NCI-H2081 (cell line): ENCODE results near the gene NEDD4.
A peak's percentile ranks its signal among the peaks of the same experiment; 100 is the strongest.
"Not testable (repeated sequence)": the region's sequence is repeated elsewhere in the genome, so short reads cannot be mapped to it uniquely, and the experiment has no call there.

Source experiments
- DNase-seq, 2 experiments: peaks; one replicate each; lab custom pipeline; 2025; lab: John Stamatoyannopoulos, UW

The NEDD4 gene

DNA sequence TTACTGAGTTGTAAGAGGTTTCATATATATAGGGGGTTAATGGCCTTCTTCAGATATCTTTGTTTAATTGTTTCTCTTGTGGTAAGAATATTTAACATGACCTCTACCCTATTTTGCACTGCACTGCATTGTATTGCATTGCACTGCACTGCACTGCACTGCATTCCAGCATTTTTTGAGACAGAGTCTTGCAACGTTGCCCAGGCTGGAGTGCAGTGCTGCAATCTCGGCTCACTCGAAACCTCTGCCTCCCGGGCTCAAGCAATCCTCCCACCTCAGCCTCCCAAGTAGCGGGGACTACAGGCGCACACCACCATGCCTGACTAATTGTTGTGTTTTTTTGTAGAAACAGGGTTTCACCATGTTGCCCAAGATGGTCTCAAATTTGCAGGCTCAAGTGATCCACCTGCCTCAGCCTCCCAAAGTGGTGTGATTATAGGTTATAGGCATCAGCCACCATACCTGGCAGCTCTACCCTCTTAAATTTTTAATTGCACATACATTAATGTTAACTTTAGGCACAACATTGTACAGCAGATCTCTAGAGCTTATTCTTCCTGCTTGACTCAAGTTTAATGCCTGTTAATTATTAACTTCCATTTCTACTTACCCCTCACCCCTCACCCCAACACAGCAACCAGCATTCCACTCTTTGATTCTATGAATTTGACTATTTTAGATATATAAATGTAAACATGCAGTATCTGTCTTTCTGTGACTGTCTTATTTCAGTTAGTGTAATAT lies 38.4 kb downstream of the NEDD4 start:
- DNase-seq, result no peak

DNA sequence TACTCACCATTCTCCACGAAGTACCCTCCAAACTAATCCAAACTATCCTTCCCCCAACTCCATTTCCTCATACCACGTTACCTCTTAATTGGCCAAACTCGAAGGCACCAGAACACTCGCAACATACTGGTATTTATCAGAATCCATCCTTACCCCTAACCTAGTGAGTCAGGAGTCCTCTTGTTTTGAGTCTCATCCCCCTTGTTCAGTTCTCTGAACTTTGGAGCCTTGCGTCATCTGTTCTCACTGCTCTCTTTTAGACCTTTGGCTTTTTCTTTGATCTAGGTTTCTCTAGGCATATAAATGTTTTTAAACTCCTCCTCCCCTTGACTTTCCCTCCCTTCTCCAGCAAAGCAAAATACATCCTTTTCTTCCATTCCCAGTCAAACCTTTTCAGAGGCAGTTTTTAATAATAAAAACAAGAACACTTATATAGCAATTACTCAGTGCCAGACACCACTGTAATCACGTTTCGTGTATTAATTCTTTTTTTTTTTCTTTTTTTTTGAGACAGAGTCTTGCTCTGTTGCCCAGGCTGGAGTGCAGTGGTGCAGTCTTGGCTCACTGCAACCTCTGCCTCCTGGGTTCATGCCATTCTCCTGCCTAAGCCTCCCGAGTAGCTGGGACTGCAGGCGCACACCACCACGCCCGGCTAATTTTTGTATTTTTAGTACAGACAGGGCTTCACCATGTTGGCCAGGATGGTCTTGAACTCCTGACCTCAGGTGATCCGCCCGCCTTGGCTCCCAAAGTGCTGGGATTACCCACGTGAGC lies 40.7 kb downstream of the NEDD4 start:
- not testable (repeated sequence) for DNase-seq

DNA sequence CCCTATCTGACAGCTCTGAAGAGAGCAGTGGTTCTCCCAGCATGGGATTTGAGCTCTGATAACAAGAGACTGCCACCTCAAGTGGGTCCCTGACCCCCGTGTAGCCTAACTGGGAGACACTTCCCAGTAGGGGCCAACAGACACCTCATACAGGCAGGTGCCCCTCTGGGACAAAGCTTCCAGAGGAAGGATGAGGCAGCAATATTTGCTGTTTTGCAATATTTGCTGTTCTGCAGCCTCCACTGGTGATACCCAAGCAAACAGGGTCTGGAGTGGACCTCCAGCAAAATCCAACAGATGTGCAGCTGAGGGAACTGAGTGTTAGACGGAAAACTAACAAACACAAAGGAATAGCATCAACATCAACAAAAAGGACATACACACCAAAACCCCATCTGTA lies 48.8 kb downstream of the NEDD4 start:
- not testable (repeated sequence) for DNase-seq

DNA sequence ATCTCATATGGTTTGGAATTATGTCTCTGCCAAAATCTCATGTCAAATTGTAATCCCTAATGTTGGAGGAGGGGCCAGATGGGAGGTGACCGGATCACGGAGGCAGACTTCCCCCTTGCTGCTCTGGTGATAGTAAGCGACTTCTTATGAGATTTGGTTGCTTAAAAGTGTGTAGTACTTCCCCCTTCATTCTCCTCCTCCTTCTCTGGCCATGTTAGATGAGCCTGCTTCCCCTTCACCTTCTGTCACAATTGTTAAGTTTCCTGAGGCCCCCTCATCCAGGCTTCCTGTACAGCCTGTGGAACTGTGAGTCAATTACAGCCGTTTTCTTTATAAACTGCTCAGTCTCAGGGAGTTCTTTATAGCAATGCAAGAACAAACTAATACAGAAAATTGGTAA lies 51.1 kb downstream of the NEDD4 start:
- no peak for DNase-seq

DNA sequence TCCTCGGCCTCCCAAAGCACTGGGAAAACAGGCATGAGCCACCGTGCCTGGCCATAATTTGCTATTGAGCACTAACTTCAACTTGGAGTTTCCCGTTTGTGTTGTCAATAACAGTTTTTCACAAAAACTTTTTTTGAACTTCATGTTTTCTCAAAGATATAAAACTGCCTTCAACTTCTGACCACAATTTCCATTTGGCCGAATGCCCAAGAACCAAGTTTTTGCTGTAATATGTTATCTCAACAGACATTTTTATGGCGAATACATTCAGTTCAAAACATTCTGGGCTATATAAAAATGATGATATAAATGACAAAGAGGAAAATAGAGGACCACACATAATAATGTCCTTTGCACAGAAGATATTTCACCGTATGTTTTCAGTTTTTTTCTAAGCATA lies 56.4 kb downstream of the NEDD4 start:
- no peak for DNase-seq

DNA sequence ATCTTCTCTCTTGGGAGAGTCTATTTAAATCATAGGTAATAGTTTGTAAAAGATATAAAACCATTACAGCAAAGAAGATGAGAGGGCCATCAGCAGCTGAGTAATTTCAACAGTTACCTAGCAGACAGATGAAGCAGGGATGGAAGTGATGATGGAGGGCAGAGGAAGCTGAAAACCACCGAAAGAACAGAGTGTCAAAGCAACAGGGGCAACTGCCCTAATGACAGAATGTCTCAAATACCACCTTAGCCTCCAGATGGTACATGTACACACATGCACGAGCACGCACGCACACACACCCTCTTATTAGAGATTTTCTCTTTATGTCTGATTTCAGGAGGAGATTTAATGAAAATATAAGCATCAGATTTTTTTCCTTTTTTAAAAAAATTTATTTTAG lies 64.5 kb downstream of the NEDD4 start:
- DNase-seq, result no peak

DNA sequence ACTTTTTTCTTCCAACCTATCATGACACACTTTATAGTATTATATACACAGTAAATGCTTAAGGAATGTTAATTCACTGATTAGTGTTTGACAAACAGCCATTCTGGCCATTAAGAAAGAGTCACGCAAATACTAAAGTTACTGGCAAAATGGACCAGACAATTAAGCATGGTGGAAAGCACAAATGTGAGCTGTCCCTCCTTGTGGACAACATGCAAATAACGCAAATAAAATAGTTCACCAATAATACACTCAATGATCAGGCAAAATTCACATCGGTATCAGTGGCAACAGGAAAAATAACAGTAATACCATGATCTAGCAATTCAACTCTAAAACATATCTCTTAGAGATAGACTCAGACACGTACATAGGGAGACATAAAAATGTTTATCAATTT lies 71.7 kb downstream of the NEDD4 start:
- no peak for DNase-seq

DNA sequence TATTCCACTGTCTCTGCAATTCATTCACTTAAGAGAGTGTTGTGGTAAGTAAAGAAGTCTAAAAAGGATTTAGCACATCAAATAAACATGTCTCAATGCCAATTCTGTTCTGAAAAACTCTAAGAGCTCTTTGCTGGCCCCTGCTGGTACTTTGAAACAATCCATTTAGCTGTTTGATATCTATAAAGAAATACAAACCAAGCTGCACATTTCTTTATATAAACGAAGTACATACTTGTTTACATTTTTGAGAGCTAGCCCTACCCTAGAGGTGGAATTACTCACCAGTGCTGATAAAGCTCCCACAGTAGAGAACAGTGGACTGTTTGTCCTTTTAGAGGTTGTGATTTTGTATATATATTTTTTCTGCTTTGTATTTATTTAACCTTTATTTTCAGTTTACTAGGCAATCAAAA lies 75.5 kb downstream of the NEDD4 start:
- peak in 1 of 2 experiments; percentile 50 for DNase-seq

DNA sequence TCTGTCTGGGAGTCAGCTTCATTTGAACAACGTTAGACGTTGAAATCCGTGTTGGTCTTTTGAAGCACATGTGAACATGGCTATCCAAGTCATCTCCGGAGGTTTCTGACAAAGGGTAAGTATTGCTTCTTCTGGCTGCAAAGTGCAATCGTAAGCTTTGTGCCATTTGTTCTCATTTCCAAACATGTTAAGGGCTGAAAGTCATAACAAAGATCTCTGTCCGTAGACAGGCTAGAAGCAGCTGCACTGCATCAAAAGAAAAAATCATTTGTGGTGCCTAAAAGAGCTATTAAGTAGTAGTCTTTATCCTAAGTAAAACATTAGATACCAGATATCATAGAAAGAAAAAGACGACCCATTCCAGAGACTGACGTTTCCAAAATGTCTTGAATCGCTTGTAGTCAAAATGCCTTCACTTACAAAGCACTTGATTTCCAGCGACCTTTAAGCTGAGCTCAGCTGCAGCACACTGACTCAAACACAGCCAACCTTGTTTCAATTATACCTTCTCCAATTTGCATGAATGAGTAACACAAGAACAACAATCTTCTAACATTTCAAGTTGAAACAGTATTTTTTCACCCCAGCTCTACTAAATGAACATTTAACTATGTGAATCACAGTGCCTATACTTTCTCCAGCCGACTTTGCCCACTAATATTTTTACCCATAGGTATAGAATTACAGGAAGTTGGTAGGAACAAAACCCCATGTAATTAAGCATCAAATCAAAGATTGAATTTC lies 76.6 kb downstream of the NEDD4 start:
- no peak for DNase-seq

DNA sequence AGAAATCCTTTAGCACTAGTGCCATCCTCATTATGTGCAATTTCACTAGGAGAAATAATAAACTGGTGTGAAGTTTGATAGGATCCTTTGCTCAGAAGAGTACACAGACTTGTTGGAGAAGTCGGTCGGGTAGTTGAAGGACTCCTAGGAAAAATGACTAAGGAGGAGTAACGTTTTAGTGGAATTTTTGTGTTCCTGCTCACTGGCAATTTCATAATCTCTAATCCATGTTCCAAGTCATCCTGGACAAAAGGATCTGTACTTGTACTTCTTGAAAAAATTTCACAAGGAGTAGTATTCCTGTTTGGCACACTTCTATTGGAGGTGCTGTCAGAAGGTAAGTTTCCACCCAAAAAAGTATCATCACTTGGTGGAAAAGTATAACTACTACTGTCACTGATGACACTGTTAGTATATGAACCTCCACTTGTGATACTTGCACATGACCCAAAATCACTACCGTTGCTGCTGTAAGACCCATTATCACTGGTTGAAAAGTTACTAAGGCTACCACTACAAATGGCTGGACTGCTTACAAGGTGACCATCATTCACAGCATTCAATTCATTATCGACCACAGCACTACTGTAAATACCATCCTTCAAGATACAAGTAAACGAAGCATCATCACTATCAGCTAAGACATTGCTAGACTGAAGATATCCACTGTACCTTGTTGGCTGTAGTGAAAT lies 77.4 kb downstream of the NEDD4 start:
- DNase-seq, result no peak

DNA sequence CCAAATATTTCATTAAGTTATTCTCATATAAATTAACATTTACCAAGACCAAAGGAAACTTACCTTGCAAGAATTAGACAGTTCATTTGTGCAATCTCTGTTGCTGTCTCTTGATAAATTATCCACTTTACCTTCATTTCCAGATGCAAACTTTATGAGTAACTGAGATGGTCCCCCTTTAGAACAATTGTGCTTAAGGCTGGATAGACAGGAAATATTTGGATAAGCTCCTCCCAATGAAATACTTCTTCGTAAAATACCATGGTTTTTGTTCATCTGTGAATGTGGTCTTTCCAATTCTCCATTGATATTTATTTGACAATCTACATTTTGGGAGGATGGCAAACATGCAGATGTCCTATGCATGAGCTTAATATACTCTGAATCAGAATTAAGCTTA lies 78.2 kb downstream of the NEDD4 start:
- no peak for DNase-seq

DNA sequence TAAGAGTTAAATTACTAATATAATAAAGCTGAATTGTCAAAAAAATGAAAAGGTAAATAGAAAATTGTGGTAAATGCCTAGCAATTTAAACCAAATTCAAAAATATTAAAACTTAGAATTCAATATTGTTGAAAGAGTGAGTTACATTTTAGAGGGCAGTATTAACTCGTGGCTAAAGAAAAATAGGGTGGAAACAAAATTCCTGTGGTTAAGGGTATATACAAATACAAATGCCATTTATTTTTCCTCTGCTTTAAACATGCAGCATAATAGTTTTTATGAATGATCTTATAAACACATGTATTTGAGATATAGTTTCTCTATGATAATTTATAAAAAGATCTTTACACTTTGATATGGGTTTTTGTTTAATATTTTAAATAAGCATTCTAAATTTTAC lies 79.0 kb downstream of the NEDD4 start:
- no peak for DNase-seq

DNA sequence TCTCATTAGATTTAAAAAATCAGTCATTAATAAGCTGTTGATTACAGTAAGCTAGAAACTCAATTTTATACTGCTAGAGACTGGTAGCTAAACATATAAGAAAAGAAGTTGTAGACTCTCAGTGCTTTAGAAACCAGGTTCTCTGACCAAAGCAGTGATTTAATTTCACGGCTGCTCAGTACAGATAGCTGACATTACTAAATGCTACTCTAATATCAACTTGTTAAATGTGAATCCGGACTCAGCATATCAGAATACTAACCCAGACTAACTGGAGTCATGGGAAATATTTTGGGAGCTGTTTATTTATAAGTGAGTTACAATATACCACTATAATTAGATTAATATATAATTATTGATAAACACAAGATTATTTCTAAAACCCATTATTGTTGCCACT lies 80.4 kb downstream of the NEDD4 start:
- no peak for DNase-seq

DNA sequence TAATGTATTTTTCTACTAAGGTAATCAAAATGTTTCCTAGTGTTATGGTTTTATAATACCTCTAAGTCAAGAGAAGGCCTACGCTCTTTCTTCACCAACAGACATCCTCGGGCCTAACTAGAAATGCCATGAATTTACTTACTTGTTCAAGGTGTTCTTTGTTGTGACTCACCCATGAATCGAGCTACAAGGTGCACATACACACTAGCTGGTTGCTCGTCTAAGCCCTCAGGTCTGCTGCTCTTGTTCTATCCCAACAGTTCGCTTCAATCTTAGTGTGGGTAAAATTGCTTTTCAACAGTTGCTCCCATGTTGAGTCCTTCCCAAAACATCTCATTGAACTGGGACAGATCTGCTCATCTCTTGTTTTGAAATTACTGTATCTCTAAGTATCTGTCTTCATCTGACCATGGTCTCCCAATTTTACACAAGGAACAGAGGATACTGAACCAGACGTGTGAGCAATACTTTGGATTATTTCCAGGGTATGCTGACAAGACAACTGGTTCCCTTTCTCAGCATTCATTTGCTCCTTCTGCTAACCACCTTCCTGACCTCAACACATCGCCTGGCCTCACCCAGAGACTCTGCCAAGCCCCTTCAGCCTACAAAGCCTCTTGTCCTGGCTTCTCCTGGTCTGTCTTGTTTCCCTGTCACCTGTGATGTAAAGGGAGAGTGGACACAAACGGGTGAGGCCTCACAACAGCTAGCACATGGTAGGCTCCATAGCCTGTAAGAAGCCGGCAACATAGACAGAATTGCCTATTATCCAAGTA lies 84.2 kb downstream of the NEDD4 start:
- no peak for DNase-seq

DNA sequence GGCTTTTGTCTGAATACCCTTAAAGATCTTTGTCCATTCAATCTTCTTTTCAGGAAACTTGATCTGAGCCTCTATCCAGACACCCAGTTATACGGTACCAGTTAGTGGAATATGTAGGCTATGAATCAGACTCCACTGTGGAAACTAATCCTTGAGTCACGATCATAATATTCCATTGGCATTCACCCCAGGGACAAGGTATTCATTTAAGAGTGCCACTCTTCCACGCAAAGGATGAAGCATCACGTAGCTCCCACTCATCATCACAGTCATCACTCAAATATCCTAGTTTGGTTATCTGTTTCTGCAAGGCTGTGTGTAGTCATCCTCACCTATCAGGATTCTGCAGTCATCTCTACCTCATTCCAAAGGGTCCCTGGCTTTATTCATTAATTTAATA lies 85.6 kb downstream of the NEDD4 start:
- no peak for DNase-seq

DNA sequence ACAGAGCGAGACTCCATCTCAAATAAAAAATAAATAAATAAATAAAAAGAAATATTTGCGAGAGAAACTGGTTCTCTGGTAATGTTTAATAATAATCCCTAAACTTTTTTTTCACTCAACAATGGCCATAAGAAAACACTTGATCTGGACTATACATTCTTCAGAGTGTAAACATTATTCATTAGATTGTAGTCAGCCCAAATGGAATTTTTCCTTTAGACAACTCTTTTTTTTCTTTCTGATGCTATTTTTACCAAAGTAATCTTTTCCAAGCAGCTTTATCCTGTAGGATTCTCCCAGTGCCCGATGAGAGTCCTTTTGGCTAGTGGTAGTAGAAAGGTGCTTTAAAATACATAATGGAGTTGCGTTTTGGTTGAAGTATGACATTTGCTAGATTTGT lies 90.4 kb downstream of the NEDD4 start:
- no peak for DNase-seq

DNA sequence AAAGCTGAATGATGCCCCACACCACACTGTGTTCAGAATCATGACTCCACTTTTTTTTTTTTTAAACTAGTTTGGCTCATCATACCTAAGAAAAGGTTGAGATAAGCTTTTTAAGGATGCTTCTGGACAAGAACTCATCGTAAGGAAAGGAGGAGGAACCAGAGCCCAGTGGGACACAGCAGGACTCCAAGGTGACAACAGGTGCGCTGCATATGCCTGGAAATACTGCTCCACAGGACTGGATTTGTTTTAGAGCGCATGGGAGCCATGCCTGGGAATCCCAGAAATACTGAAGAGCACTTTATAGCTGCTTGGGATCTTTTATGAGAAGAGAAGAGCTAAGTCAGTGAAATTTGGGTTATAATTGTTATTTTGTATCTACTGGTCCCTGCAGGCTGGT lies 93.4 kb downstream of the NEDD4 start:
- no peak for DNase-seq

DNA sequence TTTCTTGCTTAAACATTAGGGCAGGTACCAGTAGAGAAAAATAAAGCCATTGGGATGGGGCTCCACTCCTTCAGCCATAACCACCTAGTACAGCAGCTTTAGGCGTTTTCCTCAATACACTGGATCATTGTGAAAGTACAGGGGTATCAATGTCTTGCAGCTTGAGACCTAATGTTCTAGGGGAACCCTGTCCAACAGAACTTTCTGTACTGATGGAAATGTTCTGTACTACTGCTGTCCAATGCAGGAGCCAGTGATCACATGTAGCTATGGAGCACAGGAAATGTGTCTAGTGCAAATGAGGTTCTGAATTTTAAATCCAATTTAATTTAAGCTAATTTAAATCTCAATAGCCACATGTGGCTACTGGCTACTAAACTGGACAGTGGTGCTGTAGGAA lies 93.9 kb downstream of the NEDD4 start:
- DNase-seq, result no peak

DNA sequence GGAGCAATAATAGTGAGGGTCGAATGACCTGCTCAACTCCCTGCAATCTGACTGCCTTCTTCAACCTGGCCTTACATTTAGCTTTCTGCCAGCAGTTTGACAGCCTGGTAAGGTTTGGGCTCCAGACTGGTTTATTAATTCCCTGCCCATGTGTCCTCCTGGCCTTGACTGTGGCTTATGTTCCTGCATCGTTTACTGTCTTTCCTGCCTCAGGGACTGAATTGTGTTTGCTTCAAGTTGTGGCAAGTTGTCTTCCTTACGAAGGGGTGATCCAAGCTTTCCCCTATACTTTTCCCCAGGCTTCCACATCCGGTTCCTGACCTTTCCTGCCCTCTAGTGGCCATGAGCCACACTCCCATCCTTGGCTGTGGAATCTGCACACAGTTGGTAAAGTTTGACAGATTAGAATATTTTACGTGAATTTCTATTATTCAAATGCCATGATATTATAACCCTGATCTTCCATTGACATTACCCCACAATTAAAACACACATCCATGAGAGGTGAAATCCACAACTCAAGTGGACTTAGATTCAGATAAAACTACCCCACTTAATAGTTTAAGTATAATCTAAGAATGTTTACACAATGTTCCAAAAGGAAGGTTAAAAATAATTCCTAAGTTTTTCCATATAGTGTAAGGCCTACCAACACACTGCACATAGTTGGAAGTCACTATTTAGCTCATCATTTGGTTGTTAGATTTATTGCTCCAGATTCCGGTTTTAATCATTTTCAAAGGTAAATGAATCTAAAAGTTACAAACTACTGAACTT lies 95.7 kb downstream of the NEDD4 start:
- DNase-seq, result peak; percentile 12 to 44

DNA sequence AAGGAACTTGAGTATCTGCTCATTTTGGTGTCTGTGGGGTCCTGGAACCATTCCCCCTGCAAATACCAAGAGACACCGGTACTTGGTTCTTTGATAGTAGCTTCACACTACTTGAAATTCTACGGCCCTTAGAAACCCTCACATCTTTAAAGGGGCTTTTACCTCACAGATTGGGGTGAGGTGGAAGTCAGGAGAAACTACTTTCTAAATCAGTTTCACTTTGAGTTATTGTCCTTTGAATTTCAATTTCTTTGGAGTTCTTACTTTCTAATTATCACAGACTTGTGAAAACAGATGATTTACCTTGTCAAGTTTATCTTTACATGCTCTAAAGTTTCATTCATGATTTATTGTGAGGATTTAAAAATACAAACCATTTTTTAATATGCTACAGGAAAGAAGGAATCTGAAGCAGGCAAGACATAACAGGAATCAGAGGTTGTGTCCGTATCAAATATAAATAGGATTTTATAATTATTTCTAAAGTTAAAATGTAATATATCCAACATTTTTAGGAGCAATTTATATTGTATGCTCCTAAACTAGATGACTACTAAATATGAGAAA lies 98.9 kb downstream of the NEDD4 start:
- DNase-seq, result no peak
